SH-SY5Y (cell line): Measurements from ENCODE around the gene P3H2.

Source experiments
- GATA2 ChIP-seq: IDR thresholded peaks from 2 replicates; pipeline ENCODE4 v1.6.1; 2011; ENCODE audit warnings: mild to moderate bottlenecking, low read depth, low read length
- GATA3 ChIP-seq: IDR thresholded peaks from 2 replicates; pipeline ENCODE4 v1.6.1; 2011; ENCODE audit warnings: low read depth, mild to moderate bottlenecking, low read length, moderate library complexity

DNA sequence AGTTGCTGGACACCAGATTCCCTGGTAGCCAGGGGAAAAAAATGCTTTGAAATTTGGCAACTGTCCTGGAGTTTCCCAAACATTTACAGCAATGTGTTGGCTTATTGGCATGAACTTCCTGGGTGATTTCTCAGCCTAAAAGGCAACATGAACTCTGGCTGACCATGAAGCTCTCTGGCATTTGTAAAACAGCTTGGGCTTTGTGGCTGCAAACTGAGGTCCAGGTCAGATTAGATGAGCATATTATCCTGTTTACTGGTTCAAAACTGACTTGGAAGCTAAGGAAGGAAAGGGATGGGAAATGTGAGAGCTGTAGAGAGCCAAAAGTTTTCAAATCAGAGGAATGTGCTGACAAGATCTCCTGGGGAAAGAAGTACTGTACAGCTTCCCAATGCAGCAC lies 139.0 kb downstream of the P3H2 start:
- no peak for TF ChIP-seq GATA2
- TF ChIP-seq GATA3, result no peak
